Central memory CD4-positive, alpha-beta T cell (primary cell): Measurements from ENCODE around the gene GPX4.
A peak's percentile ranks its signal among the peaks of the same experiment; 100 is the strongest.
"Not testable (repeated sequence)": the region's sequence is repeated elsewhere in the genome, so short reads cannot be mapped to it uniquely, and the experiment has no call there.

Source experiments
- DNase-seq: peaks from one replicate; pipeline ENCODE4 v3.0.0; 2022

Gene GPX4

DNA sequence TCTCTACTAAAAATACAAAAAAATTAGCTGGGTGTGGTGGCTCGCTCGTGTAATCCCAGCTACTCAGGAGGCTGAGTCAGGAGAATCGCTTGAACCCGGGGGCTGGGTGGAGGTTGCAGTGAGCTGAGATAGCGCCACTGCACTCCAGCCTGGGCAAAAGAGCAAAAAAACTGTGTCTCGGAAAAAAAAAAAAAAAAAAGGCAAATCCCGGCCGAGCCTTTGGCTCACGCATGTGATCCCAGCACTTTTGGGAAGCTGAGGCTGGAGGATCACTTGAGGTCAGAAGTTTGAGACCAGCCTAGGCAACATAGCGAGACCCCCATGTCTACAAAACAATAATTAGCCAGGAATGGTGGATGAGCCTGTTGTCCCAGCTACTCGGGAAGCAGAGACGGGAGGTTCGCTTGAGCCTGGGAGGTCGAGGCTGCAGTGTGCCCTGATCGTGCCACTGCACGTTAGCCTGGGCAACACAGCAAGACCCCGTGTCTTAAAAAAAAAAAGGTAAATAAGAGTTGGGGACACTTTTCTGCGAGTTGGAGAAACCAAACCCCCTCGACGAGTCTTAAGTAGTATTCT, 574 bp upstream of the GPX4 start:
- no peak for DNase-seq

DNA sequence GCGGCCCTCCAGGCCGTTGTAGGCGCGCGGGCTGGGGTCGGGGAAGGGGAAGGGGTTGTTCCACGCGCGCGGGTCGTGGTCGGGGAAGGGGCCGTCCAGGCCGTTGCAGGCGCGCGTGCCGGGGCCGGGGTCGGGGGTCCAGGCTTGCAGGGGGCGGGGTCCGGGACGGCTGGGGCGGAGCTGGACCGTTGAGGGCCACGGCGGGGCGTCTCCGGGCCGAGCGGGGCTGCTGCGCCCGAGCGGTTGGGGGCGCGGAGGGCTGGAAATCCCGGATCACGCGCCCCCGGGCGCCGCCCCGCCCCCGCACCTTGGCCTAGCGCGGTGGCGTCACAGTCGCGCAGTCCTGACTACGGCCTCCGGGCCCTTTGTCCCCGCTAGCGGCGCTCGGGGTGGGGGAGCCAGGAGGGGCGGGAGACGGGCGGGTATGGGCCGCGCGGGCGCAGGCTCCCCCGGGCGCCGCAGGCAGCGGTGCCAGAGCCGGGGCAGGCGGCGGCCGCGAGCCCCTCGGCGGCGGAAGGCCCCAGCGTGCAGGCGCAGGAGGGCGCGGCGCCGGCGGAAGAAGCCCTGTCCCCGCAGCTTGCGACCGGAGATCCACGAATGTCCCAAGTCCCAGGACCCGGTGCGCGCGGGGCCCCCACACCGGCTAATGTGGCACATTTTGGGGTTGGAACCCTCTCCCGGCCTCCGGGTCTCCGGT, 665 bp downstream of the GPX4 start:
- DNase-seq, result peak; percentile 70

DNA sequence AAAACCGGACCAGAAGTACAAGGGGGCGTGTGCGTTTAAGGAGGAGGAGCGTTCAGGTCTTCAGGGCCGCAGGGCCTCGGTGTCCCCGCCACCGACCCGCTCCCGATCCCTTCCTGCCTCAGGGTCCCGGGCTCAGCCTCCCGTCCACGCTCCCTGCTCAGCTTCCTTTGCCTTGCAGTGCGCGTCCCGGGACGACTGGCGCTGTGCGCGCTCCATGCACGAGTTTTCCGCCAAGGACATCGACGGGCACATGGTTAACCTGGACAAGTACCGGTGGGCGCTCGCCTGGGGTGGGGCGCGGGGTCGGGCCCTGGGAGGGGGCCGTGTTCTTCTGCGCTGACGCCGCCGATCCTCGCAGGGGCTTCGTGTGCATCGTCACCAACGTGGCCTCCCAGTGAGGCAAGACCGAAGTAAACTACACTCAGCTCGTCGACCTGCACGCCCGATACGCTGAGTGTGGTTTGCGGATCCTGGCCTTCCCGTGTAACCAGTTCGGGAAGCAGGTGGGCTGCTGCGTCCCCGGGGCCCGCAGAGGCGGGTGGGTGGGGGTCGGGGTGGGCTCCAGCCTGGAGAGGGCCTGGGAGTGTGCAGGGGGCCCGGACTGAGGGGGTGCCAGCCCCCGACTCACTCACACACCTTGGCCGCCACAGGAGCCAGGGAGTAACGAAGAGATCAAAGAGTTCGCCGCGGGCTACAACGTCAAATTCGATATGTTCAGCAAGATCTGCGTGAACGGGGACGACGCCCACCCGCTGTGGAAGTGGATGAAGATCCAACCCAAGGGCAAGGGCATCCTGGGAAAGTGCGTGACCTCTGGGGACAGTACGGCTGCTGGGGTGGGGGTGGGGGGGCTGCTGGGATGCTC, 1.4 kb downstream of the GPX4 start:
- DNase-seq, result no peak

DNA sequence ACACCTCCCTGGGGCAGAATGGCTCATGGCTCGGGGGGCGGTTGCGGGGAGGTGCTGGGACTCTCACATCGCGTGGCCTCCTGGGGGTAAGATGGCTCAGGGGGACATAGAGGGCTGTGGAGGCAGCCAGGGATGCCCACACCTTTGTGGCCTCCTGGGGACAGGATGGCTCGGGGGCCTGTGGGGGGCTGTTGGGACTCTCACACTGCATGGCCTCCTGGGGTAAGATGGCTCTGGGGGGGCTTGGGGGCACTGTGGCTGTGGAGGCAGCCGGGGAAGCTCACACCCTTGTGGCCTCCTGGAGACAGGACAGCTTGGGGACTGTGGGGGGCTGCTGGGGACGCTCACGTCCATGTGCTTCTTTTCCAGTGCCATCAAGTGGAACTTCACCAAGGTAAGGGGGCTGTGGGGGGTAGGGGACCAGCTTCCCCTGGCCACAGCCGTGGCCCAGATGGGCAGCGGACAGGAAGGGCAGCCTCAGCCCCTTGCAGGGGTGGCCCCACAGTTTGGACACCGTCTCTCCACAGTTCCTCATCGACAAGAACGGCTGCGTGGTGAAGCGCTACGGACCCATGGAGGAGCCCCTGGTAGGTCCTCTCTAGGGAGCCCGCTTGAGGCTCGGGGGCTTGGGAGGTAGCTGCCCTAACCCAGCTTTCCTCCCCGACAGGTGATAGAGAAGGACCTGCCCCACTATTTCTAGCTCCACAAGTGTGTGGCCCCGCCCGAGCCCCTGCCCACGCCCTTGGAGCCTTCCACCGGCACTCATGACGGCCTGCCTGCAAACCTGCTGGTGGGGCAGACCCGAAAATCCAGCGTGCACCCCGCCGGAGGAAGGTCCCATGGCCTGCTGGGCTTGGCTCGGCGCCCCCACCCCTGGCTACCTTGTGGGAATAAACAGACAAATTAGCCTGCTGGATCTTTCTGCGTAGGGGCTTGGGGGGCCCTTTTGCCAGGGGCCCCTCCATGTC, 2.4 kb downstream of the GPX4 start:
- no peak for DNase-seq

DNA sequence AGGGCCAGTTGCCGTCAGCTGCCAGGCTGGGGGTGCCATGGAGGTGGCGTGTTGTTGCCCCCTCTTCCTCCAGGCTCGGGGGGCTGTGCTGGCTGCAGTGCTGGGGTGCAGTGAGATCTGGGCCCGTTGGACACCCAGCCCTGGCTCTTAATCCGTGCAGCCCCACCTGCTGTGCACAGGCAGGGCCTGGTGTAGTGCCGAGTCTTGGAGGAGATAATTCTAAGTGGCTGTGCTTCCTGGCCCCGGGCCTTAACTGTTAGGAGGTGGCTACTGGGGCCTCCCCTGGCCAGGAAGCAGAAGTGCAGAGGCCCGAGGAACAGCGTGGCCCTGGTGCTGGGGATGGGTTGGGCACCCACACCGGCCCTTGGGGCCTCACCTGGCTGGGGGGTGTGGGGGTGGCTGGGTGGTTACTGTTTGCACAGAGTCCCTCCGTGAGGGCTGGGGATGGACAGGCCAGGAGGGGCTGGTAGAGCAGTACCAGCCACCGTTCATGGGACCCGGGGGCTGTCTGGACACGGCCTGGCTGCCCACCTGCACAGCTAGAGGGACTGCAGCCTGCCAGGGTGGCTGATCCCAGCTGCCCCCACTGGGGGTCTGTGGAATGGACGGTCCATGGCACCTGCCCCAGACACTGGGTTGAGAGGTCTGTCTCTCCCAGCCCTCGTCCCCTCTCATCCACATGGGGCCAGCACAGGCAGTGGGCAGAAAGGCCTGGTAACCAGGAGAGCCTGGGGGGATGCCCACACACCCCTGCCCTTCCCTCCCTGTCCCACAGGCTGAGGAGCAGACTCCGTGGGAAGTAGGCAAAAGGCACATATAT, 3.3 kb downstream of the GPX4 start:
- no peak for DNase-seq

DNA sequence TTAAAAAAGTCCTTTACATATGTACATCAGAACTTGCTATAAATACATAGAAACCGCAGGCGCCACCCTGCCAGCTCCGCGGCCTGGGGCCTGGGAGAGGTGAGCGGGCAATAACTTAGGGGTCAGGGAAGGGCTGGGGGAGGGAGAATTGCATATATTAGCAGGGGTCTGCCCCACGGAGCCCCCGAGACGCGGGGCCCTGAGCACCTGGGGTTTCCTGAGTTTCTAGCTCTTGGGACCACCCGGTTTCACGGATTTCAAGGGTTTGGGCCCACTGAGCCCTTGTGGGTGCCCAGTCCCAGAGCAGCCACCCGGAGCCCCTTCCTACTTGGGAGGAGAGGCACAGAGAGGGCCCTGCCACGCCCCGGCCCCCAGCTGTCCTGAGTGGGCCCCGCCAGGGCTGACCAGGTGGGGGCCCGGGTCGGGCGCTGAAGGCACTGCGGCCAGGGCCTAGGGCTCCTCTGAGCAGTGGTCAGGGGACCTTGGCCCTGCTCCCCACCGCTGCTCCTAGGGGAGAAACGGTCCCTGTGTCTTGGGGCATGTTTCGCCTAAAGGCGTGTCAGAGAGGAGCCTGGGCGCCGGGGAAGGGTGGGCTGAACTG, 4.0 kb downstream of the GPX4 start:
- no peak for DNase-seq

DNA sequence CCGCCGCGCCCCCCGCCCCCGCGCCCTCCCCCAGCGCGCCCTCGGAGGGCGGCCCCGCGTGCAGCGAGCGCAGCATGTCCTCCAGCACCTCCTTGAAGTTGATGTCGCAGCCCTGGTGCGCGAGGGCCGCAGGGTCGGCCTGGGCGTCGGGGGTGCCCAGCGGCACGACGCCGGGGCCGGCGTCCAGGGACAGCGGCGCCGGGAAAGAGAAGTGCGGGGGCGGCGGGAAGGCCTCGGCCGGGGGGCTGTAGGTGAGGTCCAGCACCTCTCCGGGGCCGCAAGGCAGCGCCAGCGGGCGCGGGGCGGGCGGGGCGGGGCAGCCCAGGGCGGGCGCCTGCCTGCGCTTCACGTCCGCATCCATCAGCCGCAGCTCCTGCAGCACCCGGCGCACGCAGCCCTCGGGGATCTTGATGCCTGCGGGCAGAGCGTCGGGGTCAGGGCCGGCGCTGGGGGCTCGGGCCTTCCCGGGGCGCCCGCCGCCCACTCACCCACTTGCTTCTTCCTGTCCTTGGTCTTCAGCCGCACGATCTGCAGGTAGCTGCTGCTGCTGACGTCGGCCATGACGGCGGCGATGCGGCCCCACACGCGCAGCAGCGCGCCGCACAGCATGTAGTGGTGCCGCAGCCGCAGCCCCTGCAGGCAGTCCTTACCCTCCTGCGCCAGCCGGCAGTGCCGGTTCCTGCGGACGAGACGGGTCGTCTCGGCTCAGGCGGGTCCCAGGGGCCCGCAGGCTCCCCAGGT, 4.7 kb downstream of the GPX4 start:
- no peak for DNase-seq

DNA sequence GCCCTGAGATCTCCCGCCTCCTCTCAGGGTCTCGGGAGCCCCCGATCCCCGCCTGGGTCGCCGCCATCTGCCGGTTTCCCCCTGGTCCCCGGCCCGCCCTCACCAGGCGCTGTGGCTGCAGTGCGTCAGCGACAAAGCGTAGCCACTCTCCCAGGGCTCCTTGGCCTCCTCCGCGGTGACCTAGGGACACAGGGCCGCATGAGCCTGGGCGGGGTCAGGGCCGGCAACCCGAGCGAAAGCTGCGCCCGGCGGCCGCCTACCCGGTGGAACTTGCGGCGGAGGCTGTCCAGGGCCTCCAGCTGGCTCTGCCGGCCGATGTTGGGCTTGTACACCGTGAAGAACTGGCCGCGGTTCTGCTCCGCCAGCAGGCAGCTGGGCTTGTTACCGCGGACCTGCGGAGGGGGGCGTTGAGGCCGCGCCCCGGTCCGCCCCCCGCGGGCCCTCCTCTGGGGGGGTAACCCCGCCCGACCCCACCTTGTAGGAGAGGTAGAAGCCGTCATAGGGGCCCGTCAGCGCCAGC, 5.3 kb downstream of the GPX4 start:
- no peak for DNase-seq

DNA sequence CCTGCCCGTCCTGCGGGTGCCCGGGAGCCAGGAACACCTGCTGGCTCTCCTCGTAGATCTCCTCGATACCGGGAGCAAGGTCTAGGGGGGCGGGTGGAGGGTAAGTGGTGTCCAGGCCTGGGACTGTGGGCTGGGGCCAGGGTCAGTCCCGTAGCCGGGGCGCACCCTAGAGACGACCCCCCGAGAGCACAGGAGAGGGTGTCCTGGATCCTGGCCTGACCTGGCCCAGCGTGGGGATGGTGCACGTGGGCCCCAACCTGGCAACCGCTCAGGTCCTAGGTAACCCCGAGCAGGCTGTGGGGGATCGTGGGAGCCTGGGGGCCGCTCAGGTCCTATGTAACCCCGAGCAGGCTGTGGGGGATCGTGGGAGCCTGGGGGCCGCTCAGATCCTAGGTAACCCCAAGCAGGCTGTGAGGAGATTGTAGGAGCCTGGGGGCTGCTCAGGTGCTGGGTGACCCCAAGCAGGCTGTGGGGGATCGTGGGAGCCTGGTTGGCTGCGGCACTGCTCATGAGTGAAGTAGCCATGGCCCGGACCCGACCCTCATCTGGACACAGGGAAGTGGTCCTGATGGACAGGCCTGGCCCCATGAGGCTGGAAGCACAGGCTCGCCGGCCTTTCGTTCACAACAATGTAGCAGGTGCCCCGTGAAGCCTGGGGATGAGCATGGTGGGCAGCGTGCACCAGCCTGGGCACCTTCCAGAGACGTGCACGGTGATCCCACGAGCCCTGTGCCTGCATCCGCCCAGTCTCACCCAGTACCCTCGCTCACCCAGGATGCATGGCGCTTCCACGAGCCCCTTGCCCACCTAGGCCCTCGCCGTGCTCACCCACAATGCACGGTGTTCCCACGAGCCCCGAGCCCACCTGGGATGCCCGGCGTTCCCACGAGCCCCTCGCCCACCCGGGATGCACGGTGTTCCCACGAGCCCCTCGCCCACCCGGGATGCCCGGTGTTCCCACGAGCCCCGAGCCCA, 6.2 kb downstream of the GPX4 start:
- no peak for DNase-seq

DNA sequence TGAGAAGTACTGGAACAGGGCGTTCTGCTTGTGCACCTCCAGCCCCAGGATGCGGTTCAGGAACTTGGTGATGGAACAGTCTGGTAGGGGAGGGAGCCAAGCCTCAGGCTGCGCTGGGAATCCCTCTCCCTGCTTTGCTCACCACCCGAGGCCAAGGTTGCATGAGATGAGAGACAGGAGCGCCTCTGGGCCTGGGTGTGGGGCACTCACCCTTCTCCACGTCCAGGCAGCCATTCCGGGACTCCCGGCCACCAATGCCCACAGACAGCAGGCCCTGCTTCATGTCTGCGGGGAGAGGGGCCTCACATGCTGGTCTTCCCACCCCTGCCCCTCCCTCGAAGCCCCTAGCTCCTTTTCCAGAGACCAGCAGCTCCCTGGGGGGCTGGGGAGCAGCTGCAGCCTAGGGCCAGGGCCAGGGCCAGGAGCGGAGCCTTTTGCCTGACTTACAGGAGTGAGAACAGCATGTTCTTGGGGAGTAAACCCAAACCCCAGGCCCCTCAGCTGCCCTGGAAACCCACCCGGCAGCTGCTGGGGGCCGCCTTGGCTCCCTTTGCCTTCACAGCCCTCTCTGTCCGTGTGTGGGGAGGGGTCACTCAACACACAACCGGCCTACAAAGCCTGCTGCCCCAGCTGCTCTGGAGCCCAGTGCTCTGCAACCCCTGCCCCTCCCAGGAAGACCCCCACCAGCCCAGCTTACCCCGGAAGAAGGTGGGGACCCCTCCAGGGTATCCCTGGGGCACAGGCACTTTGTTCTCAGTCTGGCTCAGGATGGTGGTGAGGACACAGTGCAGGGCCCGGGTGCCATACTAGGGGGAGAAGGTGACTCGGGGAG, 7.2 kb downstream of the GPX4 start:
- no peak for DNase-seq

DNA sequence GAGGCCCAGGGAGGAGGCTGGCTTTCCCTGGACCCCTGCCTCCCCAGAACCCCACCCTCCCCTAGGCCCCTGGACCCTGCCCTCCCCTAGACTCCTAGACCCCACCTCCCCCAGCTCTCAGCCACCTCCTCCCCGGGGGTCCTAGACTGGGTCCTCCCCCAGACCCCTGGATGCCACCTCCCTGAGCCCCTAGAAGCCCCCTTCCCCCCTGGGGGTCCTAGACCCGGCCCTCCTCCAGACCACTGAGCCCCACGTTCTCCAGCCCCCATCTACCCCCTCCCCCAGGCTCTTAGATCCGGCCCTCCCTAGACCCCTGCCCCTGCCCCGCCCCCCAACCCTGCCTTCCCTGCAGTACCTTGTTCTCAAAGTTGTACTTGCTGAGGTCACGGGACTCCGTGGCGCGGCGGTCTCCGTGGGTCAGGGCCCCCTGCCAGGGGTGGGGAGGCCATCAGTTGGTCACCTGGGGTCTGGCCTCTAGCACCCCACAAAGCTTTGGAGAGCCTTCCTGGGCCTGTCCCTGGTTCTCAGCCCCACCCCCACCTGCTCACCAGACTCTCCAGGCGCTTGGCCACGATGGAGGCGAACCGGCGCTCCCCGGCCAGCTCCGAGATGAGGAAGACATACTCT, 8.0 kb downstream of the GPX4 start:
- no peak for DNase-seq

DNA sequence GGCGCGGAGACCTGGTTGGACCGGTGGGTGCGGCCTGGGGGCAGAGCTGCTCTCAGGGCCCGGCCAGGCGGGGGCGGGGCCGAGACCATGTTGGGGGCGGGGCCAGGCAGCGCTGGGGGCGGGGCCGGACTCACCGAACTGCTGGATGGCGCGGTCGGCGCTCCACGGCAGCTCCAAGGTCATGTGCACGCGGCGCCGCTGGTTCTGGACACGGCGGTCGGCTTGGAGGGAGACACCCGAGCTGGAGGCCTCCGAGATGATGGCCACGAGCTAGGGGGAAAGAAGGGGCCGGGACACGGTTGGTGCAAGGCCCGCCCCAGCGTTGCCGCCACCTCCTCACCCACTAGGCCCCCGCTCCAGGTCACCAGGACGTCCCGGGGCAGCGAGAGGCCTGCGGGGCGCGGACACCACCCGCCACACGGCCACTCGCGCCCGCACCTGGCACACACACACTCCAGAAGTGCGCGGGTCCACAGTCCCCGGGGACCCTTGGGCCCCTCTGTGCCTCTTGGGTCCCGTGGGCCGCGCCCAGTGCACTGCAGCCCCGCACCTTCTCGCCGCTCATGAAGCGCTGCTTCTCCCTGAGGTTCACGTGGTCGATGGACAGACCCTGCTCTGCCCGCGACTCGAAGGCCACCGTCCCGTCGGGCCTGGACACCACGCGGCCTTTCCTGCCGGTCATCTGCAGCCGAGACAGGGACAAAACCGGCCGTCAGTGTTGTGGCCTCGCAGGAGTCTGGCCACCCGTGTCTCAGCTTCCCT, 8.7 kb downstream of the GPX4 start:
- no peak for DNase-seq

DNA sequence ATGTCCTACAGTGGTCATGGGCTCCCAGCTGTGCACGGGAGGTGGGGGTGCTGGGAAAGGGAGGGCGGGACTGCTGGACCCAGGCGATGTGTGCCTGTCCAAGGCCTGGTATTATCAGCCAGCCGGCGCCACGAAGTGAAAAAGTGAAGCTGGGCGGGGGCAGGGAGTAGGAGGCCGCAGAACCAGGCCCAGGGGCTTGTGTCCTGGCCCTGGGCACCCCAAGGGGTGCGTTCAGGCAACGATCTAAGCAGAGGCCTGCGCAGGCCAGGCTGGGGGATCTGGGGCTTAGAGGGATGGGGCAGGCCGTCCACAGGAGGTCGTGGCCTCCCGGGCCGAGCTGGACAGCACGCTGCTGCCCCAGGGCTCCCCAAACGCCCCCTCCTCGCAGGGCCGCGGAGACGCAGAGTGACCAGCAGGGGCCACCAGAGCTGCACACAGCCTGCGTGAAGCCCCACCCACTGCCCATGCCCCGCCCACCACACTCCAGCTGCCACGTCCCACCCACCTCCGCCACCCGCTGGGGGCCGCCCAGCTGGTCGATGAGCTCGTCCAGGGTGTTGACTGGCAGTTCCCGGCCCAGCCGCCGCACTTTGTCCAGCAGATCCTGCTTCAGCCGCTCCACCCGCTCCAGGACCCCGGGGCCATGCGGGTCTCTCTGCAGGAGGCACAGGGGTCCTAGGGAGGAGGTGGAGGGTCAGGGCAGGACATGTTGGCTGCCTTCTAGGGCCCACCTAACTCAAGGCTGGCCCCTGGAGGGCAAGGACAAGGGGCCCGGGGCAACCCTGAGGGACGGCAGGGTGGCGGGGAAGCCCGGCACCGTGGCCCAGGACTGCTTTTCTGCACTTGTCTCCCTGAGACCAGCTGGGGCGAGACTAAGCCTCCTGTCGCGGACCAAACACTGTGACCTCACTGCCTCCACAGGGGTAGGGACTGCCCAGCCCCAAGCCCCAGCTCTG, 9.5 kb downstream of the GPX4 start:
- peak; percentile 74 for DNase-seq

DNA sequence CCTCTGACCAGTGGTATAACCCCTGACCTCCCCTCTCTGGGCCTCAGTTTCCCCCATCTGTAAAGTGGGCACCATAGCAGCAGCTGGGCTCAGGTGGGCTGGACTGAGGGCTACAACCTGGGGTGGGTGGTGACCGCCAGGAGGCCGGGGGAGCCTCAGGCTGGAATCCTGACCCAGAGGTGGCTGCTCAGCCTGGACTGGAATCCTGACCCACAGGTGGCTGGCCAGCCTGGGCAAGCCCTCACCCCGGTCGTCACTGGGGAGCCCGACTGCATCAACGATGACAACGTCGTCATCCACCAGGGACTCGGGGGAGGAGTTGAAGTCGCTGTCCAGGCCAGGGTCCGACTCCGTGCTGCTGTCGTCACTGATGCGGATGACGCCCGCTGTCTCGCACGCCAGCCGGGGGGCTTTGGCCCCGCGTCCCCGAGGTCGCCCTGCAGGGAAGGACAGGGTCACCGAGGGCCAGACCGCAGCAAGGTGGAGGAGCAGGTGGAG, 10.2 kb downstream of the GPX4 start:
- no peak for DNase-seq

DNA sequence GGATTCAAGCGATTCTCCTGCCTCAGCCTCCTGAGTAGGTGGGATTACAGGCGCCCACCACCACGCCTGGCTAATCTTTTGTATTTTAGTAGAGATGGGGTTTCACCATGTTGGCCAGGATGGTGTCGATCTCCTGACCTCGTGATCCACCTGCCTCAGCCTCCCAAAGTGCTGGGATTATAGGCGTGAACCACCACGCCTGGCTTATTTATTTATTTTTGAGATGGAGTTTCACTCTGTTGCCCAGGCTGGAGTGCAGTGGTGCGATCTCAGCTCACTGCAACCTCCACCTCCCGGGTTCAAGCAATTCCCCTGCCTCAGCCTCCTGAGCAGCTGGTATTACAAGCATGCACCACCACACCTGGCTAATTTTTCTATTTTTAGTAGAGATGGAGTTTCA, 10.9 kb downstream of the GPX4 start:
- not testable (repeated sequence) for DNase-seq
